Duodenal mucosa (tissue), 2 donors: ENCODE results near the gene DHFR2.
"Not testable (repeated sequence)": the region's sequence is repeated elsewhere in the genome, so short reads cannot be mapped to it uniquely, and the experiment has no call there.

Experiments used
- H3K27ac ChIP-seq: one replicate; pipeline ENCODE4 v1.7.0; 2013; ENCODE audit warnings: low read depth, low read length
- H3K27me3 ChIP-seq, 2 donors: one replicate each; pipeline ENCODE4 v1.7.0; 2013; ENCODE audit warnings: low read length in 2 of 2, control low read depth in 1 of 2; ENCODE audit not compliant: insufficient read depth in 2 of 2, control insufficient read depth in 1 of 2
- H3K36me3 ChIP-seq, 2 donors: one replicate each; pipeline ENCODE4 v1.7.0; 2013; ENCODE audit warnings: low read length in 2 of 2, control low read depth in 1 of 2; ENCODE audit not compliant: insufficient read depth in 2 of 2, control insufficient read depth in 1 of 2
- H3K4me1 ChIP-seq, 2 donors: one replicate each; pipeline ENCODE4 v1.7.0; 2013; ENCODE audit warnings: low read length in 2 of 2, control low read depth in 1 of 2; ENCODE audit not compliant: insufficient read depth in 2 of 2, control insufficient read depth in 1 of 2
- H3K4me3 ChIP-seq, 2 donors: one replicate each; pipeline ENCODE4 v1.7.0; 2013; ENCODE audit warnings: low read length in 2 of 2, low read depth in 1 of 2
- H3K9ac ChIP-seq, 2 donors: one replicate each; pipeline ENCODE4 v1.7.0; 2013; ENCODE audit warnings: low read length in 2 of 2, low read depth in 1 of 2
- H3K9me3 ChIP-seq, 2 donors: one replicate each; pipeline ENCODE4 v1.7.0; 2013; ENCODE audit warnings: low read length in 2 of 2, control low read depth in 1 of 2; ENCODE audit not compliant: control insufficient read depth in 1 of 2

DHFR2 gene

DNA sequence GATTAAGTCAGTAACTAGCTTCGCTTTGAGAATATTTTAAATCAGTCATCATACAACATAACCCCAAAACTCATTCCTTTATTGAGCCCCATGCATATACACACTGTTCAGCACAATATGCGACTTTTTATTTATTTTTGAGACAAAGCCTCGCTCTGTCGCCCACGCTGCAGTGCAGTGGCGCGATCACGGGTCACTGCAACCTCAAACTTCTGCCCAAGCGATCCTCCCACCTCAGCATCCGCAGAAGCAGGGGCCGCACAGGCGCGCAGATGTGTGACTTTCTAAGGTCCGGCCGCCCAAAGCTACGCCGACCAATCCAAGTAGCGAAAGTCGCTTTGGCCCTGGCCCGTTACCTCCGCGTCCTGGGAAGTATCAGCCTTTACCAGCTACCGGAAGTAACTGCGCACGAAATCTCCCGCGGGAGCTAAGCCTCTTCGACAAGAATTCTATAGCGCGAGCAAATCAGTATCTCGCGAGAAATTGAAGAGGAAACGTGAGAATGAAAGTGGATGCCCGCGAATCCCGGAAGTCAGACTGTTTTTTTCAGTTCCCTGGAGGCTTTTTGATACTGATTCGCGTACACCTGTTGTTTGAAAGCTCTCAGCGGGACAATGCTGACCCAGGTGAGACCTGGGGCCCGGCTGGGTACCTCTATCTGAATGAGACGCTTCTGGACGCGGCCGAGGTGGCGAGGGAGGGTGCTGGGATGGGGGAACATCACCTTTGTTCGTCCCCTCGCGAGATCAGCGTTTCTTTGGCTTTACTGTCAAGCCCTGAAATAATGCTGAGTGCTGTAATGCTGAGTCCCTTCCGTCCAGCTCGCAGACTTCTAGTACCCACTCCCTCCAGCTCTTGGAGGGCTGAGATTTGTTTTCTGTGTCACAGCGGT is at the start of gene DHFR2, which contains the start of gene NSUN3:
DHFR2 (minus strand) TSS at position 404 of the 892 bp plus-strand sequence. CDS start 1,405 bp downstream, outside the sequence.
NSUN3 (plus strand) TSS at position 549 of the 892 bp plus-strand sequence; CDS start at position 615, 66 bp downstream.
- H3K36me3 ChIP-seq: peaks cover 7 to 17% of the 10 kb centered on the region in 2 donors
- peak within 1 kb of the TSS; percentile 89 to 98 for H3K4me3 ChIP-seq
- peak within 1 kb of the TSS; percentile 84 for H3K9ac ChIP-seq
- H3K4me1 ChIP-seq: peaks cover 19 to 35% of the 10 kb centered on the region in 2 donors
- H3K9me3 ChIP-seq: no peaks in the 10 kb centered on the region
- no peaks in the 10 kb centered on the region for H3K27me3 ChIP-seq
- H3K27ac ChIP-seq: peak within 1 kb of the TSS; percentile 91

DNA sequence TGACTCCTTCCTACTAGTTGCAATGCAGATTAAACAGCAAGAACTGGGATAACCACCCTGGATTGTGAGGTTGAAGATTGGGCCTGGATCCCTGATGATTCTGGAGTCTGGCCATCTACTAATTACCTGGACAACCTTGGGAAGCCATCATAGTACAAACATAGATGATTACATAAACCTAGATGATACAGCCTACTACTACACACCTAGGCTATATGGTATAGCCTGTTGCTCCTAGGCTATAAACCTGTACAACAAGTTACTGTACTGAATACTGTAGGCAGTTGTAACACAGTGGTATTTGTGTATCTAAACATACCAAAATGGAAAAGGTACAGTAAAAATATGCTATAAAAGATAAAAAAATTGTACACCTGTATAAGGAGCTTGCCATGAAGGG is 48.1 kb upstream of the DHFR2 start:
- no peaks in the 10 kb centered on the region for H3K27me3 ChIP-seq
- no peaks in the 10 kb centered on the region for H3K9me3 ChIP-seq
- no peak overlapping the region for H3K4me3 ChIP-seq
- H3K36me3 ChIP-seq: peaks cover 13 to 32% of the 10 kb centered on the region in 2 donors
- H3K27ac ChIP-seq: no peak overlapping the region
- H3K4me1 ChIP-seq: no peaks in the 10 kb centered on the region
- H3K9ac ChIP-seq: no peak overlapping the region

DNA sequence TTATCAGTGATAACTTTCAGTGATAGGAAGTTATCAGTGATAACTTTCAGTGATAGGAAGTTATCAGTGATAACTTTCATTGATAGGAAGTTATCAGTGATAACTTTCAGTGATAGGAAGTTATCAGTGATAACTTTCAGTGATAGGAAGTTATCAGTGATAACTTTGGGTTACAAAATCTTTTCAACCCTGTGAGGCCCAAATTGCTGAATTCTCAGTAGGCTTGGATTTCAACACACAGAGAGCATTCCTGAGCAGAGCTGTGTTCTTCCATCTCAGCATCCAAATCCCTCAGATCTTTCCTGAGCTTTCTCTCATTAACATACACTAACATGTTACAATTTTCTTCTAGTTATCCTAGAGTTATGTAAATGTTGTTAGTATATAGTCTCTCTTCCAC is 47.5 kb upstream of the DHFR2 start:
- H3K4me1 ChIP-seq, H3K9ac ChIP-seq, H3K9me3 ChIP-seq, H3K27ac ChIP-seq, H3K4me3 ChIP-seq, H3K27me3 ChIP-seq: not testable (repeated sequence)
- H3K36me3 ChIP-seq: peaks cover 17 to 33% of the 10 kb centered on the region in 2 donors

DNA sequence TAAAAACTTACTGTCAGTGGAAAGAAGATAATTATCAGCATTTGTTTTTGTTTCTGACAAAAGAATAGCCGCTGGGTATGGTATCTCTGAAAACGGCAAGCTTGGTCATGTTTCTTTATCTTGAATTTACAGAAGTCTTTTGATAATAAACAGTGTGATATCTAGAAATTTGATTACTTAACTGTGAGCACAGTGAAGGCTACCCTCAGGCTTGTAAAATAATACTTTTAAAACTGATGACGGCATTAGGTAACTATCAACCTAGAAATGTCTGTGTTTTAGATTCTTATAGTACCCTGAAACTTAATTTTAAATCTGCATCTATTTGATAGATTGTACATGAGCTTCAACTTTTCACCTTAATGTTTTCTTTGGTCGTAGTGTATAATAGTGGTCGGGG is 43.6 kb upstream of the DHFR2 start:
- Histone ChIP-seq H3K27me3 (no peaks in the 10 kb centered on the region), H3K4me1 (no peaks in the 10 kb centered on the region), H3K4me3 (no peak overlapping the region), H3K36me3 (peaks cover 8 to 23% of the 10 kb centered on the region in 2 donors), H3K27ac (no peak overlapping the region), H3K9ac (no peak overlapping the region), H3K9me3 (no peaks in the 10 kb centered on the region)

DNA sequence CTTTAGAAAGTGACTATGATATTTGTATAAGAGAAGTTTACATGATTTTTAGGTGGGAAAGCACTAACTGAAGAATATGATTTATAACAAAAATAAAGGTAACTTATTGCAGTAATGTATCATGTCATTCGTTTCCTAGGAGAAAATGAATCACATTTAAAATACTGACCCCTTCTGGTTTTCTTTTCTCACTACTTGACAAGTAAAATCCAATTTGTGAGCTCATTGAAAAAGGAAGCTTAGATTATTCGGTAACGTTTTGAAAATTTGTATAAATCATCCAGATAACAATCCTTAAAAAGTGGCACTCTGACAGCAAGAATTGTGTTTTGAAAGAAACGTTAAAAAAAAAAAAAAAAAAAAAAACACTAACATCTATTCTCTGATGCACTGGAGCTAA is 39.1 kb upstream of the DHFR2 start:
- Histone ChIP-seq H3K4me3 (no peak overlapping the region), H3K27ac (no peak overlapping the region), H3K36me3 (peaks cover 10 to 43% of the 10 kb centered on the region in 2 donors), H3K27me3 (no peaks in the 10 kb centered on the region), H3K9me3 (no peaks in the 10 kb centered on the region), H3K4me1 (no peaks in the 10 kb centered on the region), H3K9ac (no peak overlapping the region)

DNA sequence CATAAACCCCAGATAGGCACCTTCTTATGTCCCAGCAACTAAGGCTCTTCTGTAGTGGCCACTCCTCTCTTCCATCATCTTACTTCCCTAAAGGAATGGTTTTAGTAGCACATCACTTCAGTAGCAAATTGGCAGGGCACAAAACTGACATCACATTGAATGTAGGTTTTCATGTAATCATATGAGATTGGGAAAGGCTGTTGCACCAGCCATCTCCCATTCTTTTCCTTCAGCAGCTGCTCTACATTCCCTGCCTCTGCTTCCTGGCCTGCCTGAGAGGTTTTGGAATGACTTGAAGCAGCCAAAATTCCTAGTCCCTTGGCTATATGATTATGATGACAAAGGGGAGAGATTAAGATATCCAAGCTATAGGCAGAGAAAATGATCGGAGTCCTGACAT is 36.6 kb upstream of the DHFR2 start:
- H3K27ac ChIP-seq: no peak overlapping the region
- no peak overlapping the region for H3K4me3 ChIP-seq
- H3K36me3 ChIP-seq: peaks cover 17 to 53% of the 10 kb centered on the region in 2 donors
- no peaks in the 10 kb centered on the region for H3K4me1 ChIP-seq
- no peaks in the 10 kb centered on the region for H3K27me3 ChIP-seq
- no peaks in the 10 kb centered on the region for H3K9me3 ChIP-seq
- H3K9ac ChIP-seq: no peak overlapping the region

DNA sequence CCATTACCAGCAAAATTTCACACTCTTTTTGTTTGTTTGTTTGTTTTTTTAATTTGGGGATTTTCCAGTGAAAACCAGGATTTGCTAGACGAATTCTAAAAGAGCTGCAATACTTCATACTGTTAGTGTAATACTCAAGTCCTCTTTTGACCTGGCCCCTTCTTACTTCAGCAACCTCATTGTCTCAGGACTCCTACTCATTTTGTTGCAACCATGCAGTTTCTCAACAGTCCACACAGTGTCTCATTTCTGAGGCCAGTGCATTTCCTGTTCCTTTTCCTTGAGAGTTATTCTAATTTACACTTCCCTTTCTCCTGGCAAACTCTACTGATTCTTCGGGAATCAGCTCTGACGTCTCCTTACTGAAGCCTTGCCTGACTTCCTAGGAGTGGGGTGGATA is 35.7 kb upstream of the DHFR2 start:
- no peaks in the 10 kb centered on the region for H3K27me3 ChIP-seq
- no peak overlapping the region for H3K4me3 ChIP-seq
- no peak overlapping the region for H3K9ac ChIP-seq
- no peaks in the 10 kb centered on the region for H3K9me3 ChIP-seq
- H3K36me3 ChIP-seq: peaks cover 17 to 49% of the 10 kb centered on the region in 2 donors
- H3K4me1 ChIP-seq: no peaks in the 10 kb centered on the region
- no peak overlapping the region for H3K27ac ChIP-seq

DNA sequence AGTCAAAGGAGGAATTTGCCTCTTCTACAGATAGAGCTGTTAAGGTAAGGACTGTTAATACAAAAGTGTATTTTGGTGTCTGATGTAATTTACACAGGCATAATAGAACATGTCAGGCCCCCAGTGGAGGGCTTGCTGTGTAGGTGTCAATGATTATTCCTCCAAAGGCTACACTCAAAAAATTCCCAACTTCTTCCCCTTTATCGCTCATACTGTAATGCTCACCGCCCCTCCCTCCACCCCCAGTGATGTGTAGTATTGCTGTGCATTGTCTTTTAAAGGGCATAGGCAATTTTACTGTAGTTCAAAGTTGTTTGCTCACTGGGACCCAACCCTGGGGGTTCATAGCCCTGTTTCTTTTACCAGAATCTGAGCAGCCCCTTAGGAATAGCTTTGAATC is 32.4 kb upstream of the DHFR2 start:
- Histone ChIP-seq H3K9me3 (no peaks in the 10 kb centered on the region), H3K27ac (no peak overlapping the region), H3K9ac (no peak overlapping the region), H3K4me3 (no peak overlapping the region), H3K4me1 (no peaks in the 10 kb centered on the region), H3K27me3 (no peaks in the 10 kb centered on the region), H3K36me3 (peaks cover 22 to 42% of the 10 kb centered on the region in 2 donors)

DNA sequence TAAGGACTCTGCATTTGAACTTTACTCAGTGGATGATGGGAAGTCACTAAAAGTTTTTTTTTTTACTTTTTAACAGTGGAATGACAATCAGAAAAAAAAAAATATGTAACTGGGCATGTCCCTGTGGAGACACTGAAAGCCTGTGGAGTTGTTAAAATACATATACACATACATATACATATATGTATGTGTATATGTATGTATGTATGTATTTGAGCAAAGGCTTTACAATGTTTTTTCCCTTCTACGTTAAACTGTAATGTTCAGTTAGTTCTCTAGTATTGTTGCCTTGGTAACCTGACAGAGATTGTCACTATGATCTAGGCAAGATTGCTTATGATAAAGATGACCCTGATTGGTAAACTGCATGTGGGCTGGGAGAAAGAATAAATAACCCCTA is 30.4 kb upstream of the DHFR2 start:
- no peaks in the 10 kb centered on the region for H3K27me3 ChIP-seq
- no peak overlapping the region for H3K27ac ChIP-seq
- H3K36me3 ChIP-seq: peaks cover 20 to 30% of the 10 kb centered on the region in 2 donors
- H3K9me3 ChIP-seq: no peaks in the 10 kb centered on the region
- H3K4me3 ChIP-seq: no peak overlapping the region
- no peaks in the 10 kb centered on the region for H3K4me1 ChIP-seq
- no peak overlapping the region for H3K9ac ChIP-seq

DNA sequence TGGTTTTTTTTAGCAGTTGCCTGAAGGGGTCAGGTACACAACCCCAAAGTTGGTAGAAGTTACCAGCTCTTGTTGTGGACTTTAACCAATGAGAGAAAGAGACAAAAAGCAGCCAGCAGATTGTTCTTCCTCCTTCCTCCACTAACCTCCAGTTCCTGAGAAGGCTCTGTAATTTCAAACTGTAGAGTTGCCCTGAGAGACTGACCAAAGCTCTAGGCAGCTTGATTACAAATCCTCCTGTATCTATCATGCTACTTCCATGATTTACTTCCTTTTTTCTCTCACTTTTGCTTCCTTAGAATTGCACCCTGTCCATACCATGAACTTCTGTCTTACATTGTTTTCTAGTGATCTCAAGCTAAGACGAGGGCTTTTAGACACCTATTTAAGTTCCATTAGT is 29.4 kb upstream of the DHFR2 start:
- no peak overlapping the region for H3K9ac ChIP-seq
- H3K27ac ChIP-seq: no peak overlapping the region
- no peaks in the 10 kb centered on the region for H3K27me3 ChIP-seq
- peaks cover 18 to 20% of the 10 kb centered on the region in 2 donors for H3K36me3 ChIP-seq
- H3K4me3 ChIP-seq: no peak overlapping the region
- H3K4me1 ChIP-seq: no peaks in the 10 kb centered on the region
- H3K9me3 ChIP-seq: no peaks in the 10 kb centered on the region
